HG03520 (cell line): ENCODE data around the gene PISD.

ENCODE experiments used
- ATAC-seq: cut with Tn5 transposase; IDR thresholded peaks from one replicate; pipeline ENCODE4 v1.9.1; 2021; ENCODE audit warnings: mild to moderate bottlenecking, moderate library complexity; ENCODE audit not compliant: unreplicated experiment

Gene PISD

GRCh38 chr22:31578171-31578570 lies 83.8 kb downstream of the PISD start:
- no peak for ATAC-seq

GRCh38 chr22:31577711-31578110 lies 84.3 kb downstream of the PISD start:
- ATAC-seq, result no peak

DNA sequence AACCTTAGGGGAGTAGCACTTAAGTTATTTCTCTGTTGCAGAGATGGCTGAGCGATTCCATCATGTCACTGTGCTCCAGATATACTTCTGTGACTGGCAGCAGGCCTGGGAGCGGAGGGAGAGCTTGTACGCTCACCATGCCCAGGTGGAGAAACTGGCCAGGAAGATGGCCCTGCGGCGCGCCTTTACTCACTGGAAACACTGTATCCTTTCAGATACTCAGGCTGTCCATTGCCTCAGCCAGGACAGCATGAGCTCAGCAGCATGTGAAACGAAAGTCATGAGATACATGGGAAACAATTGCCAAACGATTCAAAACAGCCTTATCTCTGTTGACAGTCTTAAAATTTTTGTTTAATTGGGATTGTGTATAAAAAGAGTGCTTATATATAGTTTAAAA lies 86.8 kb downstream of the PISD start:
- no peak for ATAC-seq

DNA sequence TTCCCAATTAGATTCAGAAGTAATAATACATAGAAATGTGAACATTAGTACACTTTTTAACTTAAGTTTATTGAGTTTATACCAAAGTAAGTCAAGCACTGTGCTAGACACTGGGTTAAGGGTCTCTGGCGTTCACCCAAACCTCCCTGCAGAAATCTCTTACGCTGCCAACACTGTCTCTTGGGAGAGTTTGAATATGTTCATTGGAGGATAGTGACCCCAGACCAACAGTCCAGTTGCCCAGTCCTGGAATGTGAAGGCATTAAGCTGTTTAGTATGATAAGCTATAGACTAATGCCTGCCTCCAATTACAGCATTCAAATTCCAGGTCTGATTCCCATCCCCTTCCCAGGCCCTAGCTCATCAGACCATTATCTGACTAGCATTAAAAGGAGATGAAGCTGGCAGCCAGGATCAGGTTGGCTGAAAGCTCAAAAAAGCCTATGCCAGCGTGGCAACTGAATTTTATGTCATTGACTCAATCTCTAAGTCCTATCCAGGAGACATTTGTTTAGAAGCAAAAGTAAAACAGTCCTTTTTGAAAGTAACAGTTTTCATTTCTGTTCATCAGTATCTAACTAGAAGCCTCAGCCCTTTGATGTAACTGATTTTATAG lies 87.9 kb downstream of the PISD start:
- no peak for ATAC-seq

DNA sequence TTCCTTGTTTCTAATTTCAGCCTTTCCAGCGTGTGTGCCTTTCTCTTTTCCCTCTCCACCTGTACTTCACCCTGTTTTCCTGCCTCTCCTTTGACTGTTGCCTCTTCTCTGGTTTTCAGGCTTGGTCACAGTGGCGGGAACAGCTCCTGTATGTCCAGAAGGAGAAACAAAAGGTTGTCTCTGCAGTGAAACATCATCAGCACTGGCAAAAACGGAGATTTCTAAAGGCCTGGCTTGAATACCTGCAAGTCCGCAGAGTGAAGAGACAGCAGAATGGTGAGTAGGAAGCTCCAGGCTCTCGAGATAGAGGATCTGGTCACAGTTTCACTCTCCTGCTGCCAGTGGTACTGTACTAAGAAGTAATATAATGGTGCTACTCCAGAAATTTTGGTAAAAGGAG lies 89.1 kb downstream of the PISD start:
- ATAC-seq, result no peak

DNA sequence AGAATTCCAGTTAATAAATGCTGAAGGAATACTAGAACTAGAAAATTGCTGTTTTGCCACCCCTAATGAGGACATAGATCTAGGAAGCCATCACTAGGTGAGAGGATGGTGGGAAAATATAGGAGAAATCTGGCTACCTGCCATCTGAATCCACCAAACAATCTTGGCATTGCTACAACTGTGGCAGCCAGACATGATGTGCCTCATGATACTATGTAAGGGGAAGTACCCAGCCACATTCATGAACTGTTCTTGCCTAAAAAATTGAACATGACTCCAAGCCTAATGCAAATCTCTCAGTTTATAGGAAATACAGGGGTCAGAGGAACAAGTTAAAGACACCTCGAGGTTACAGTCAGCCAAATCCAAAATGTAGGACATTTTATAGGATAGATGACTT lies 92.9 kb downstream of the PISD start:
- no peak for ATAC-seq
